Occipital lobe (tissue), 2 donors: Measurements from ENCODE around the gene CTBS. TPM values are rescaled to one million over a fixed set of nuclear protein-coding genes. Genes with fewer than 3 reads are reported as not detected.
"Not testable (repeated sequence)": the region's sequence is repeated elsewhere in the genome, so short reads cannot be mapped to it uniquely, and the experiment has no call there.

Source experiments
- DNase-seq: peaks from one replicate; lab custom pipeline; 2025; lab: John Stamatoyannopoulos, UW
- total RNA-seq: library from RNA; depleted of rRNA; stranded (reverse); fragments of >200 nt; gene quantifications from one replicate; pipeline ENCODE4 v1.2.3, GENCODE V29; 2014

Gene CTBS
- total RNA-seq, 1 donor from 2014 or later = 3.3 TPM

- DNase-seq = no peak
Observed at GRCh38 chr1:84585803-84586202, 11.6 kb upstream of the CTBS start.

GRCh38 chr1:84584126-84584525, 9.9 kb upstream of the CTBS start:
- DNase-seq = no peak

- no peak for DNase-seq
Observed at GRCh38 chr1:84583648-84584047, 9.4 kb upstream of the CTBS start.

GRCh38 chr1:84582802-84583587, 8.8 kb upstream of the CTBS start:
- no peak for DNase-seq

GRCh38 chr1:84581648-84582047, 7.4 kb upstream of the CTBS start:
- no peak for DNase-seq

GRCh38 chr1:84574936-84575335, 696 bp upstream of the CTBS start:
- no peak for DNase-seq

GRCh38 chr1:84573481-84573966, 716 bp downstream of the CTBS start:
- no peak for DNase-seq

GRCh38 chr1:84571150-84571535, 3.1 kb downstream of the CTBS start:
- no peak for DNase-seq

- DNase-seq = no peak
Observed at GRCh38 chr1:84570436-84571149, 3.6 kb downstream of the CTBS start.

- DNase-seq = no peak
Observed at GRCh38 chr1:84569216-84569615, 5.0 kb downstream of the CTBS start.

GRCh38 chr1:84550826-84551225, 23.4 kb downstream of the CTBS start:
- no peak for DNase-seq

- no peak for DNase-seq
Observed at GRCh38 chr1:84541679-84542078, 32.6 kb downstream of the CTBS start.

GRCh38 chr1:84540759-84541158, 33.5 kb downstream of the CTBS start:
- no peak for DNase-seq

GRCh38 chr1:84539972-84540371, 34.3 kb downstream of the CTBS start:
- DNase-seq = no peak

GRCh38 chr1:84538599-84538998, 35.6 kb downstream of the CTBS start:
- DNase-seq = no peak

- DNase-seq = no peak
Observed at GRCh38 chr1:84525779-84526178, 48.5 kb downstream of the CTBS start.

GRCh38 chr1:84524590-84524989, 49.6 kb downstream of the CTBS start:
- no peak for DNase-seq

GRCh38 chr1:84510668-84511067, 63.6 kb downstream of the CTBS start:
- DNase-seq = no peak

- no peak for DNase-seq
Observed at GRCh38 chr1:84510165-84510564, 64.1 kb downstream of the CTBS start.

- no peak for DNase-seq
Observed at GRCh38 chr1:84509029-84509428, 65.2 kb downstream of the CTBS start.

- DNase-seq = no peak
Observed at GRCh38 chr1:84508510-84508909, 65.7 kb downstream of the CTBS start.

- not testable (repeated sequence) for DNase-seq
Observed at GRCh38 chr1:84507887-84508286, 66.4 kb downstream of the CTBS start.
